Epidermal melanocyte (primary cell): ENCODE results near the gene DOCK10.

ENCODE experiments used
- DNase-seq: peaks from one replicate; pipeline ENCODE4 v3.0.0; 2011; ENCODE audit warnings: low spot score; ENCODE audit not compliant: insufficient read length

DOCK10 gene

DNA sequence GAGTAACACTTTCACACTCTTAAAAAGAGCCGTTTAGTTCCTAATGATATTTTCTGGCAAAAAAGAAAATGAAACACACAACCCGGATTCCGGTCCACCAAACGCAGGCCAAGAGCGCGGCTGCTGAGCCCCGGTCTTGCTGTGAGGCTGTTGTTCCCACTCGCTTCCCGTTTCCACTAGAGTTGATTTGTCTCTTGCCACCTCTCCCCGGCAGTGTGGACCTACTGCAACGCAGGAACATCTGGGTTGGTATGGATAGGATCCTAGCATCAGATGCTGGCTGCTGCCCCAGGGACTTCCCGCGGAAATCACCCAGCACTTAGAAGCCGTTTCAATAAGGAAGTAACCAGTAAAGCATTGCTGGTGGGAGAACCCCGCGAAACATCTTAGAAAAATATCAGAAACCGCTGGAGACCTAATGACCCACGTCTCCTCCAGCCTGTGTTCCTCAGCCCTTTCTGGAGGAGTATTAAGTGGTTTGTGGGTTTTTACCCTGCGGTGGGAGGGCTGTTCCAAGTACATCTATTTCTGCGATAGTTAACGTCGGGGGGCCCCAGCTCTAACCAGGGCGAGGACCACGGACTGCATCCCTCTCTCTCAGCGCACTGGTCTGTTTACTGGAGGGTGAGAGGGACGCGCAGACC lies 939 bp downstream of the DOCK10 start:
- no peak for DNase-seq

DNA sequence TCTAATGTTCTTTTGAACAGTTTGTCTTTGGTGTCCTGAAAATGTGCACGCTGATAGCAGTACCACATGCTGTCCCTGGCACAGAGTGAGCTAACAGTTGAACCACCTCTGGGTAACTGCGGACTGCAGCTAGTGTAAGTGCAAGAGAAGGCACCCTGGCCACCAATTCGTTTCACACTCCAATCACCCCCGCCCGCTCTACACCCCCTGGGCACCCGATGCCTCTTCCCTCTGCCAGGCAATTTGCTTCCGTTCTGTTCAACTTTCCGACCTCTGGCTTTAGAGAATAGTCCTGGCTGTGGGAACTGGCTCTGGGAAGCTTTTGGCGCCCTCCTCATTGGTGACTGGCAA lies 1.4 kb downstream of the DOCK10 start:
- DNase-seq: no peak

DNA sequence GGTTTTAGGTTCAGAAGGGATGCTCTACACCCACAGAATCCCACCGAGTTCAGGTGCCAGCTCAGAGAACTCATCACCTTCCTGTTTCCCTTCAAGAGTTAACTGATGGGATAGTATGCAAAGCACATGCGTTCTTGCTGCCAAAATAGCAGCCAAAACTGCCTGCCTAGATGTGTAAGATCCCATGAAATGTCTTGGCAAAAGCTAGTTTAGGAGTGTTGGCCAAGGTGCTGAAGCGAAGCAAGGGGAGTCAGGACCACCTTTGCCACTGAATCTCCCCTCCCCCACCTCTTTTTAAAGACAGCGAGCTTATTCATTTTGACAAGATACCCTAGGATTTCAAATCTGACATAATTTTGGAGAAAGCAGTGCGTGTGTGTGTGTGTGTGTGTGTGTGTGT lies 2.1 kb downstream of the DOCK10 start:
- no peak for DNase-seq

DNA sequence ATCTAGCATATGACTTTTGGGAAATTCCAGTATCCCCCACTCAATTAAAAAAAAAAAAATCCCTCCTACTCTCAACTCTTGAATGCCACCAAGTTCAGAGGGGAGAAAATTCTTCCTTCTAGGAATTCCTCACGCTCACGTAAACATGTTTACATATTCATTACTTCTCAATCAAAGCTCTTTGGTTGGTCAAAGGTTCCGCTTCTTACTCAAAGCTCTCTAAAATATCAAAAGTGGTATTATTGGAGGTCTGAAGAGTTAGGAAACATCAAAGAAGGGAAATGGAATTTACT lies 4.1 kb downstream of the DOCK10 start:
- DNase-seq: no peak

DNA sequence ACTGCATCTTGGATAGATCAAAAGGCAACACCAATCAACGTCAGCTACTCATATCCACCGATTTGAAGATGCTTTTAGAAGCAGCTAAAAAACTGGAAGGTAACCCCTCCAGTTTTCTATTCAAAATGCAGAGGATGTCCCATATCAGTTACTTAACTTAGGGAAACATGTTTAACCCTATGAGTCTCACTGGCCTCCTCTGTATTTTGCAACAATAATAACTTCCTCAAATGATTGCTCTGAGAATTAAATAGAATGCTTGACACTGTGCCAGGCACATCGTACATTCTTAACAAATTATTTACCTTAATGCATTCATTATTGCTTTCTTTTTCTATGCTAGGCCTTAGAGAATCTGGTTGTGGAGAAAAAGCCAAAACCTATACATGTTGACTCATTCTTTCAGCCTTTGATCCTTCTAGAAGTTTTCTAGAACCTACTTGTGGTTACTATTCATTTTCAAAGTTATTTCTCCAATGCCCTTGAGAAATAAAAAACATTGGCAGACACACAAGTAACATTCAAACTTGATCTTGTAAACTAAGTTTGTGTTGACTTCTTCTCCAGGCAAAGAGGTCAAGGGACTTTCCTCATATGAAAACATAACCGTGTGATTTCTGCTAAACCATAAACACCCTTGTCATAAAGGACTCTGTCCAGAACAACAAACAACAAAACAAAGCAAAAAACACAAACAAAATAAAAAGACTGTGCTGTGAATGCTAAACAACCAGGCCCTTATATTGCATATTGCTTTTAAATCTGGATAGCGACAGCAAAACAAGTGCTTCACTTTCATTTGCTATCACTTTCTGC lies 4.6 kb downstream of the DOCK10 start:
- DNase-seq: no peak

DNA sequence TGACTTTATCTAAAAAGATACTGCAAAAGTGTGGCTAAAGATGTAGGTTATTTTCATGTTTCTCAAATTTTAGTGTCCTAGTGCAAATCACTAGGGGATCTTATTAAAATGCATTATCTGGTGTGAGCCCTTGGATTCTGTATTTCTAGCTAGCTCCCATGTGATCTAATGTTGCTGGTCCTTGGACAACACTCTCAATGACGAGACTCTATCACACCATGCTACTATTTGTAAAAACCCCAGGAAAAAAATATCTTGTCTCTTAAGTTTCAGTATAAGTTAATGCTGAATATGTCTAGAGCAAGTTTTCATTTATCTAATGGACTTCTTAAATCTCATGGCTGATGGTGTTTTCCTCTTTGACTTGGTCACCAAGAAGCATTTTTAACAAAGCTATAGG lies 5.8 kb downstream of the DOCK10 start:
- no peak for DNase-seq

DNA sequence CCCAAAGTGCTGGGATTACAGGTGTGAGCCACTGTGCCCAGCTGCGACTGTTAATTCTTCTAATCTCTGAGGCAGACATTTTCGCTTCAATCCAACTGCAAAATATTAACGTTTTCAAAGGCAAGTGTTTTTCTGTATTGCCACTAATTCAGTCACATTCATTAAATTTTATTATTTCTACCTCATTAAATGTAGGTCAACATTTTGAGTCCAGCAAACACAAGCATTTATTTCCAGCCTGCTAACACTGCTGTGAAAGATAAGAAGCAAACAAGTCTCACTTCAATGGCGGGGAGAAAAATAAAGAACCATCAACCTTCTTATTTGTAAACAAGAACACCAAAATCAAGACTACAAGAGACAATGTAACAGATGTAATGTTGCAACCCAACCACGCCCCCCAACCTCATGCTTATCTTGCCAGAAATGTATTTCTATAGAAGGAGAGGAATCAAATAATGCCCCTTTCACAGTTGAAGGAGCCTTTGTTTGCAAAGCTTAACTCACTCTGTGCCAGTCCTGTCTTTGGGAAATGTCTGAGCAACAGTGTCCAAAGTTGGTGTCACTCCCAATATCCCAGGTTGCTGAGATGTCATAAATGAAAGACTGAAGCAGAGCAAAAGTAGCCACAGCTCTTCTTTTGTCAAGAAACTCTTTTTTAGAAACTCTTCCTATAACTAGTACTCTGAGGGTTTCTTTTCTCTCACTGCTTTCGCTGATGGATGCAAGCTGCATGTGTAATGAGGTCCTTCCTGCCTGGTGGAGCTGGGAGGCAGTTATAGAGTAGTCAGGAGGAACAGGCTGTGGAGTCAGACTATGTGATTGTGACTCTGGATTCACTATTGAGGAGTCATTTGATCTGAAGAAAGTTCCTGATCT lies 8.6 kb downstream of the DOCK10 start:
- DNase-seq: no peak

DNA sequence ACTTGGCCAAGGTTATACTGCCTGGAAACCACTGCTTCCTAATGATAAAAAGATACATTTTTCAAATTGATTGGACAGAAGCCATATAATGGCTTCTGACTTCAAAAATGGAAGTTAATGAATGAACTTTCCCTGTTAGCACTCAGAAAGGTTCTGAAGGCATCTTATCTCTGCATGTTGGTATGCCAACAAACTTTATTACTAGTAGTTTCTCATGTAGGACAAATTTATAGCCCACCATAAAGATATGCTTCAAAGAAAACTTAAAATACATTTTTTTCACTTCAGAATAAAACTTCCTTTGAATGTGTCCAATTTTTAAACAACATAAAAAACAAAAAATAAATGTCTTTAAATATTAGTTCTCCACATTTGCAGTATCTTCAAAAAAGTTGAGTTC lies 10.0 kb downstream of the DOCK10 start:
- DNase-seq: no peak

DNA sequence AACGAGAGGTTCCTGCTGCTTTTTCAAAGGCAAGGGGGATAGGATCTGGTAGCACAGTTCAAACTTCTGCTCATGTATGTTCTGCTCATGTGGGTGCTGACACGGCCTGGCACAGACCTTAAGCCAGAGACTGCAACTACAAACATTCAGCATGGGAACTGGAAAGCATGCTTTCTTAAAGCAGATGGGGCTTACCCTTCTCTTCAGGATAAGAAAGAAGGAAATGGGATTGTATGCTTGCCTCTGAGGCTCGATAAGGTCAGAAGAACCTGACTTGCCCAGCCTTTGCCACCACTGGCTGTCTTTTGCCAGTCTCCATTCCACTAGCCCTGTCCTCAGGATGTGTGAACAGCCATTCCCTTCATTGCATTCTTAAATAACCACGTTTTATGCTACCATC lies 10.7 kb downstream of the DOCK10 start:
- DNase-seq: no peak

DNA sequence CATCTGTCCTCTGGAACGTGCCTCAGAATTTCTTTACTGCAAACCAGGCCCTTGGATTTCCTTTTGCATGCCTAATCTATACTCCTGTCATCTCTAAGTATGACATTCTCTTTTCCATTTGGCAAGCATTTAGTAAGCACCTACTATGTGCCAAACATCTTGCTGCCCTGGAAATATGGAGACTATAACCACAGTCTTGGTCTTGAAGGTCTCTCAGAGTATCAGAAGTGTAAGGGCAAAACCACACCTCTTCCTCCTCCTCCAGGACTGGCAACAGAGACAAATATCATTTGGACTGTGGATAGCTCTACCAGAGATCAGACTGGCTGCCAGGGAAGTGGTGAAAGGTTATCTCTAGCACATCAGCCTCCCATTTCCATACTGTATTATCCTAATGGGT lies 11.4 kb downstream of the DOCK10 start:
- DNase-seq: no peak

DNA sequence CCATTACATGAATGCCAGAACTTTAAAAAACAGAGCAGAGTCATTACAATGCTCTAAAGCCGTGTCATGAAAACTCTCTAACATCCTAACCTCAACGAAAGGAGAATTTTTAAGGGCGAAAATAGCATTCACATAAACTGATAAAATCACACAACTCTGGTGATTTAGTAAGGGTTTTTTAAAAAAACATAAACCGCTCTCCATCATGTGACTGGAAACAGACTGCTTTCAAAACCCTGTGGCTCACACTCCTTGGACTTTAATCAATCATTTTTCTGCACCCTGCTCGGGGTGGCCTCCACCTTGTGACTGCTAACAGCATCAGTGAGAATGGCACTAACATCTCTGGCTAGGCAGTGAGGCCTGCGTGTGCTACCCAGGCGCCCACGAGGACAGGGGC lies 12.1 kb downstream of the DOCK10 start:
- no peak for DNase-seq

DNA sequence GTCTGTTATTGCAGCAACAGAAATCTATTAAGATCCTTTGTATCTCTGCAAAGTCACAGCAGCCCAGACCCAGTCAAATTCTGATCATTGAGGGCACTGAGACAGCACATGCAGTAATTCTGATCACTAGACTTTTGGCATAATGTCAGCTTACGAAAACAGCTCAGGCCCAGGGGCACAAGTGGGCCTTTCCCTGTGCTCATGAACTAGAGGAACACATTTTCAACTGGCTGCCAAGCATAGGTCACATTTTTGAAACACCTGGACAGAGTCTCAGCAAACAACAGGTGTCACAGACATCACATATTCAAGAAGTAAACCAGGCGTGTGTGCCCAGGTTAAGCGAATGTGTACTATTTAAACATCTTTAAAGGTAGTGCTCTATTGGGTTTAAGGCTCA lies 13.7 kb downstream of the DOCK10 start:
- DNase-seq: no peak

DNA sequence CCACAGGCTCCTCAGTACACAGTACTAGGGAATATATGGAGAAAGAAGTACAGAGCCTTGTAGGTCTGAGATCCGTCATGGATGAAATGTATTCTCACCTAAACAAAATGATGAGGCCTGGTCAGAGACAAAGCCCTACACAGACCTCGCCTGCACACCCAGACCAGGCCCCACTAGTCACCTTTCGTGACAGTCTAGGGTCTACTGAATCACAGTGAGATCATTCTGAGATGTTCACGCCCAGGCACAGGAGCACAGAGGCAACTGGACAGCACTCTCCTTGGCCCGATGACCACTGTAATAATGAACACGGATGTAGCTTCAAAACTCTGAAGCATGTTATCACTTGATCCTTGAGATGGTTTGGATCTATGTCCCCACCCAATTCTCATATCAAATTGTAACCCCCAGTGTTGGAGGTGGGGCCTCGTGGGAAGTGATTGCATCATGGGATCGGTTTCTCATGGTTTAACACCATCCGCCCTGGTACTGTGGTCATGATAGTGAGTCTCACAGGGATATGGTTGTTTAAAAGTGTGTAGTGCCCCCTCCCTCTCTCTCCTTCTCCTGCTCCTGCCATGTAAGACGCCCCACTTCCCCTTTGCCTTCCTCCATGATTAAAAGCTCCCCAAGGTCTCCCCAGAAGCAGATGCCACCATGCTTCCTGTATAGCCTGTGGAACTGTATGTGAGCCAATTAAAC lies 15.1 kb downstream of the DOCK10 start:
- no peak for DNase-seq

DNA sequence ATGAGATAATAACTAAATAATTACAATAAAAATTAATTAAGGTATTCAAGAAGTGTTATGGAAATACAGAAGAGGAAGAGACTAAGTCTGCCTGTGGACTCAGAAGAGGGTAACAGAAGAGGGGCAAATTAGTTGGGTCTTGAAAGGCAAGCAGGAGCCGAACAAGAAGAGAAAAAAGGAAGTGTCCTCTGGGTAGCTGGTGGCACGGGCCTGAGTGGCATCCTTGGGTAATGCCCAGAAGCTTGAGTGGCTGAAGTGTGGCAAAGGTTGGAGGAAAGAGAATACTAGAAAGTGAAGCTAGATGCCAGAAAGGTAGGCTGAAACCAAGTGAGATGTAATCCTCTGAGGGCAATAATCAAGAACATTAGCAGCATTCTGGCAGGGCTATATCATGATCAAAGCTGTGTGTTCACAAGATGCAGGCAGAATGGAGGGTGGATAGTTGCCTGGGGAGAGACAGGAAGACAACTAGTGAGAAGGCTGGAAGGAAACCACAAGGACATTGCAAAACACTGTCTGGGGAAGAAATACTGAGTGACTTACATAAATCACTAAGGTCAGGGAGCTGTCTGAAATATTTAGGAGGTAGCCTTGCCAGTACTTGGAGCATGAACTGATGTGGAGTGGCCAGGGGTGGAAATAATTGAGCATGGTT lies 16.2 kb downstream of the DOCK10 start:
- DNase-seq: peak; percentile 51

DNA sequence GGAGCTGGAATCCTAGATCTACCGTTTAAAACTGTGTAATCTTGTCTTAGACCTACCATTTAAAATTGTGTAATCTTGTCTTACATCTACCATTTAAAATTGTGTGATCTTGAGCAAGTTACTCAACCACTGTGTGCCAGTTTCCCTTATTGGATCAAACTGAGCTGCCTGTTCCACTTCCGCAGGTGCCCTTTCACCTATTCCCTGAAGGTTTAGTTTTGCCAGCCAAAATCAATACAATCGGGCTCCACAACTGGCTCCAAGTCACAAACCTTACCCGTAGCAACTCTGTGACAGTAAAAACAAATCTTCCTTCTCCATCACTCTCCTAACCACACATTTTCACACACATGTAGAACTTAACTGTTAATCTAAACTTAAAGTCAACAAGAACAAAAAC lies 20.1 kb downstream of the DOCK10 start:
- no peak for DNase-seq

DNA sequence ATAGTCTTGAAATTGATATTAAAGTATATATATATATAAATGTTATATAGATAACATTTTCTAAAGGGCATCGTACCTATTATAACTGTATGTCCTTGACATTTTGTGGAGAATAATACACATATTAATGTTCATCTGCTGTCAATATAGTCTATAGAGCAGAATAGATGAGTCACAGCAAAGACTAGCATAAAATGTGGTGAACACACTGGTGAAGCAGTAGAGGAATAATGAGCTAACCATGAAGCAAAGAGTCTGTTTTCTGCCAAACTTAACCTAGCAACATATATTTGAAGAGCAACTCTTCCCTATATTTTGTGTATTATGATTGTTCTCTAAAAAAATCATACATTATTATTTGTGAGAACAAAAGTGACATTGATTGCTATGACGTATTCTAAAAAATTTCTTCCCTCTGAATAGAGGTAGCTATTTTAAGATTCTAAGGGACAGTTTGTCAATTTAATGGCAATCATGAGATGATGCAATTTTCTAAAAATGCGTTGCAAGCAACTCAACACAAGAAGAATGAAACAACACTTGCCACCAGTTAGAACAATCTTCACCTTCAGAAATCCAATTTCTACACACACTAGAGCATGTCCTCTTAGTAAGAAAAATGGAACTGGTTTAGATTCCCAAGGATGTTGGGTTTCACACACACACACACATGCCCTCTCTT lies 22.0 kb downstream of the DOCK10 start:
- DNase-seq: no peak

DNA sequence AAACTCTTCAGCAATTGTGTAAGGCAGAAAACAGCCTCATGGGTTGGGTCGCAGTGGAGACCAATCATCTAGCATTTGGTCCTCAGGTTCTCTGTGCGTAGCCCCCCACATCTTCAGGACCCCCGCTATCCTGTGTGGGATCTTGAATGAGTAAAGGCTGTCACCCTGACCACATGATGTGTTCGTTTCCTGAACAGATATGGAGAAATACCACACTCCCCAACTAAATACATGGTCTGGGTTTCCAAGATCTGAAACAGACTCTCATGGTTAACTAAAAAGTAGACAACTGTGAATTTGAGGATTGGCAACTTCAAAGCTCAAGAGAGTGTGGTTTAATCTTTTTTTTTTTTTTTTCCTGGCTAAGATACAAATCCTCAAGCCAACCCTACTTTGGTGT lies 23.2 kb downstream of the DOCK10 start:
- no peak for DNase-seq

DNA sequence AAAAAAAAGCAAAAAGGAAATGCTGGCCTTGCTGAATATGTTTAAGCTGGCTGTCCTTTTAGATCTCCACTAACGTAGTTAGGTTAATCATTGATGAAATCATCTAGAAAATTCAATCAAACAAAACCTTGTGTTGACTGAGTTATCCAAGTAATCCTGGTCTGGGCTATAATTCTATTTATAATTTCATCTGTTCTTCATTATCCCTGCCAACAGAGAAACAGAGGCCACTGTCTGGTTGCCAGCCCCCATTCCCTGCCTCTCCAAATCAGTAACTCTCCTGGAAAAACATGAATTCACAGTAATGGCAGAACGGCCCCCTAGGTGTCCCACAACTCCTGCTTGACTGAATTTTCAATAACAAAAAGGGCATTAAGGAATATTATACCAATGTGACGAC lies 24.6 kb downstream of the DOCK10 start:
- DNase-seq: no peak

DNA sequence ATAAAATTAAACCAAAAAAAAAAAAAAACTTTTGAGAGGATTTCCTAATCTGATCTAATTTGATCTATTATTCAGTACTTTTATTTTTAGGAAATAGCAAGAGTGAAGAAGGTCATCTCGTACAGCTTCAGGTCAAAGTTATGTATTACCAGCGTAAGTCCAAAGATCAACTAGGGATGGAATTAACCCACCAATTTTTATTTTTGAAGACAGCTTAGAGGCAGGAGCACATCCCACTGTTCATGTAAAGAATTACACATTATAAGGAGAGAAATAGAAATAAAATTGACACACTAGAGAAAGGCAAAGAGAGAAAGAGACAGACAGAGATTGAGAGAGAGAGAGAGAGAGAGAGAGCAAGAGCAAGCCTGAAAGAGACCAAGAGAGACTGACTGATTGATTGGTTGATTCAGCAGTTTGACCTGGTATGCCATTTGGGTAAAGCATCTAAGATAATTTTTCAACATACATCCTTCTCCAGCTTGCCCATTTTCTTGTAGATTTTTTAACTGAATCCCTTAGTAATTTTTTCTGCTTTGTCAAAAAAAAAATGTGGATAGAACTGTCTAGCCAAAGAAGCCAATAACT lies 25.1 kb downstream of the DOCK10 start:
- no peak for DNase-seq
